ENCODE results near the gene WWP2.
A peak's percentile ranks its signal among the peaks of the same experiment; 100 is the strongest.
"Not testable (repeated sequence)": the region's sequence is repeated elsewhere in the genome, so short reads cannot be mapped to it uniquely, and the experiment has no call there.

The WWP2 gene

DNA sequence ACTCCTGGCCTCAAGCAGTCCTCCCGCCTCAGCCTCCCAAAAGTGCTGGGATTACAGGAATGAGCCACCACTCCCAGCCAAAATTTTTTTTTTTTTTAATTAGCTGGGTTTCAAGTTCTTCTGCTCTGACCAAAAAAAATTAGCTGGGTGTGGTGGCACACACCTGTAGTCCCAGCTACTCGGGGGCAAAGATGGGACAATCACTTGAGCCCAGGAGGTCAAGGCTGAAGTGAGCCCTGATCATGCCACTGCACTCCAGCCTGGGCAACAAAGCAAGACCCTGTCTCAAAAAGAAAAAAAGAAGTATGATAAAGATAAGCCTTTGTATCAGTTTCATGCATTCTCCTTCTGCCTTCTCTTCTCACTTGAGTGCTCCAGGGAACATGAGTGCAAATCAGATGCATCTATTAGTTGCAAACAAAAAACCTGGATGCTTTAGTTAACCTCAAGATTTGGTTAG, 37.7 kb upstream of the WWP2 start:
- DNase-seq (ENCODE audit: low read depth), result no peak
- TF ChIP-seq, protein P1, sequence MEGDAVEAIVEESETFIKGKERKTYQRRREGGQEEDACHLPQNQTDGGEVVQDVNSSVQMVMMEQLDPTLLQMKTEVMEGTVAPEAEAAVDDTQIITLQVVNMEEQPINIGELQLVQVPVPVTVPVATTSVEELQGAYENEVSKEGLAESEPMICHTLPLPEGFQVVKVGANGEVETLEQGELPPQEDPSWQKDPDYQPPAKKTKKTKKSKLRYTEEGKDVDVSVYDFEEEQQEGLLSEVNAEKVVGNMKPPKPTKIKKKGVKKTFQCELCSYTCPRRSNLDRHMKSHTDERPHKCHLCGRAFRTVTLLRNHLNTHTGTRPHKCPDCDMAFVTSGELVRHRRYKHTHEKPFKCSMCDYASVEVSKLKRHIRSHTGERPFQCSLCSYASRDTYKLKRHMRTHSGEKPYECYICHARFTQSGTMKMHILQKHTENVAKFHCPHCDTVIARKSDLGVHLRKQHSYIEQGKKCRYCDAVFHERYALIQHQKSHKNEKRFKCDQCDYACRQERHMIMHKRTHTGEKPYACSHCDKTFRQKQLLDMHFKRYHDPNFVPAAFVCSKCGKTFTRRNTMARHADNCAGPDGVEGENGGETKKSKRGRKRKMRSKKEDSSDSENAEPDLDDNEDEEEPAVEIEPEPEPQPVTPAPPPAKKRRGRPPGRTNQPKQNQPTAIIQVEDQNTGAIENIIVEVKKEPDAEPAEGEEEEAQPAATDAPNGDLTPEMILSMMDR (conservative IDR thresholded peaks at IDR 0.05; ENCODE audit: low read depth, low read length), result no peak
- H3K4me3 ChIP-seq (ENCODE audit: low read length), result no peak overlapping the region

GRCh38 chr16:69724981-69725479, 37.1 kb upstream of the WWP2 start:
- H3K4me3 ChIP-seq (ENCODE audit: low read length), result no peak overlapping the region

DNA sequence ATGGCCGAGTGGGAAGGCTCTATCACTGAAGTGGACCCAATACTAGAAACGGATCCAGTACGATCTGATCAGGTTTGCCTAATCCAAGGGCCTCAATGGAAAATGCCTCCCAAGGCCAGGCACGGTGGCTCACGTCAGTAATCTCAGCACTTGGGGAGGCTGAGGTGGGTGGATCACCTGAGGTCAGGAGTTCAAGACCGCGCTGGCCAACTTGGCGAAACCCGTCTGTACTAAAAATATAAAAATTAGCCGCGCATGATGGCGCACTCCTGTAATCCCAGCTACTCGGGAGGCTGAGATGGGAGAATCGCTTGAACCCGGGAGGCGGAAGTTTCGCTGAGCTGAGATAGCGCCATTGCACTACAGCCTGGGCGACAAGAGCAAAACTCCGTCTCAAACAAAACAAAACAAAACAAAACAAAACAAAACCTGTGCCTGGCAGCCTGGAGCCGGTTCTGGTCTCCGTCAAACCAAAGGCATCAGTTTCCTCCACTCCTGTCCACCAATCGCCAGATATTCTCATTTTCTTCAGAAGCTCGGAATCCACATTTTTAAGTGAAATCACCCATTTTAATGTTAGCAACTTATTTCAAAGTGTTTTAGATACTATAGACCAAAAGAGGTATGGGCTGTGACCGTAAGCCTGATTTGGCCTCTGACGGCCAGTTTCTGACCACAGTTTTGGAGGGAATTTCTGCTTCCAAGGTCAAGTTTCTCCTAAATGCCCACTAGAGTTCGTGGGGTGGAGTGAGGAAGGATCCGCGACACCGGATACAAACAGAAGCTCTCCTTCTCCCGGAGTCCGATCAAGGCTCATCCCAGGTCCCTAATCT, 36.4 kb upstream of the WWP2 start:
- H3K4me3 ChIP-seq (ENCODE audit: low read length), result peak overlapping the region; percentile 66
- TF ChIP-seq, protein P1 (conservative IDR thresholded peaks at IDR 0.05; ENCODE audit: low read depth, low read length), result no peak
- DNase-seq (ENCODE audit: low read depth), result no peak

More at GRCh38 chr16:69724981-69725479, 37.1 kb upstream of the WWP2 start:
- TF ChIP-seq, protein P1 (conservative IDR thresholded peaks at IDR 0.05; ENCODE audit: low read depth, low read length), result no peak
- DNase-seq (ENCODE audit: low read depth), result no peak

- TF ChIP-seq, protein P1 (conservative IDR thresholded peaks at IDR 0.05; ENCODE audit: low read depth, low read length), result no peak
- DNase-seq (ENCODE audit: low read depth), result peak; percentile 85
- peak within 1 kb of the TSS; percentile 66 for H3K4me3 ChIP-seq (ENCODE audit: low read length)
Measured at GRCh38 chr16:69726313-69727060, 35.6 kb upstream of the WWP2 start, which contains the start of gene NQO1. NQO1 (minus strand) TSS chr16:69726560; CDS start chr16:69726439, 121 bp downstream.

GRCh38 chr16:69727916-69728270, 34.2 kb upstream of the WWP2 start:
- TF ChIP-seq, protein P1 (conservative IDR thresholded peaks at IDR 0.05; ENCODE audit: low read depth, low read length), result no peak
- no peak overlapping the region for H3K4me3 ChIP-seq (ENCODE audit: low read length)
- no peak for DNase-seq (ENCODE audit: low read depth)

DNA sequence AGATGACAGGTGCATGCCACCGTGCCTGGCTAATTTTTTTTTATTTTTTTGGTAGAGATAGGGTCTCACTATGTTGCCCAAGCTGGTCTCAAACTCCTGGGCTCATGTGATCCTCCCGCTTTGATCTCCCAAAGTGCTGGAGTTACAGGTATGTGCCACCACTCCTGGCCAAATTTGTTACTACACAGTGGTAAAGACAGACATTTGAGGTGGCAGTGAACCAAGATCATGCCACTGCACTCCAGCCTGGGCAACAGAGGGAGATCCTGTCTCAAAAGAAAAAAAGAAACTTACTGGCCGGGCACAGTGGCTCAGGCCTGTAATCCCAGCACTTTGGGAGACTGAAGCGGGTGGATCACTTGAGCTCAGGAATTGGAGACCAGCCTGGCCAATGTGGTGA, 33.1 kb upstream of the WWP2 start:
- not testable (repeated sequence) for DNase-seq (ENCODE audit: low read depth); H3K4me3 ChIP-seq (ENCODE audit: low read length)

DNA sequence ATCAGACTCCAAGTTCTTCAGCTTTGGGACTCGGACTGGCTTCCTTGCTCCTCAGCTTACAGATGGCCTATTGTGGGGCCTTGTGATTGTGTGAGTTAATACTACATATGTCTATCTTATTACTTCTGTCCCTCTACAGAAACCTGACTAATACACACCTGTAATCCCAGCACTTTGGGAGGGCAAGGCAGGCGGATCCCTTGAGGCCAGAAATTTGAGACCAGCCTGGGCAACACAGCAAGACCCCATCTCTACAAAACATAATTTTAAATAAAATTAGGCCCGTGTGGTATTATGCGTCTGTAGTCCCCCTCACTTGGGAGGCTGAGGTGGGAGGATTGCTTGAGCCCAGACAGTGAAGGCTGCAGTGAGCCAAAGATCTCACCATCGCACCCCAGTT, 30.9 kb upstream of the WWP2 start:
- not testable (repeated sequence) for H3K4me3 ChIP-seq (ENCODE audit: low read length); DNase-seq (ENCODE audit: low read depth)

Data from retinal pigment epithelial cell (primary cell).